SH-SY5Y (cell line): Measurements from ENCODE around the gene RDX.

Experiments
- GATA2 ChIP-seq: IDR thresholded peaks from 2 replicates; pipeline ENCODE4 v1.6.1; 2011; ENCODE audit warnings: mild to moderate bottlenecking, low read depth, low read length
- GATA3 ChIP-seq: IDR thresholded peaks from 2 replicates; pipeline ENCODE4 v1.6.1; 2011; ENCODE audit warnings: low read depth, mild to moderate bottlenecking, low read length, moderate library complexity

The RDX gene

GRCh38 chr11:110297076-110297725 lies 787 bp upstream of the RDX start:
- TF ChIP-seq GATA3 (no peak), GATA2 (no peak)

GRCh38 chr11:110295531-110296225 lies 736 bp downstream of the RDX start:
- TF ChIP-seq GATA2 (no peak), GATA3 (no peak)

- no peak for TF ChIP-seq GATA2
- no peak for TF ChIP-seq GATA3
These were observed 1.3 kb downstream of the RDX start for GRCh38 chr11:110295086-110295485.

GRCh38 chr11:110294509-110294908 lies 1.9 kb downstream of the RDX start:
- no peak for TF ChIP-seq GATA3

- TF ChIP-seq GATA3 (no peak), GATA2 (no peak)
These were observed 3.0 kb downstream of the RDX start for GRCh38 chr11:110293389-110293788.

GRCh38 chr11:110290591-110291334 lies 5.7 kb downstream of the RDX start:
- TF ChIP-seq GATA2 (no peak), GATA3 (no peak)

GRCh38 chr11:110289472-110289871 lies 6.9 kb downstream of the RDX start:
- no peak for TF ChIP-seq GATA3
- no peak for TF ChIP-seq GATA2

- no peak for TF ChIP-seq GATA2
- TF ChIP-seq GATA3, result no peak
These were observed 8.9 kb downstream of the RDX start for GRCh38 chr11:110287537-110287936.

GRCh38 chr11:110286298-110287040 lies 9.9 kb downstream of the RDX start:
- TF ChIP-seq GATA3, result no peak
- no peak for TF ChIP-seq GATA2

- TF ChIP-seq GATA3 (no peak), GATA2 (no peak)
These were observed 12.6 kb downstream of the RDX start for GRCh38 chr11:110283862-110284261.

- TF ChIP-seq GATA3 (no peak), GATA2 (no peak)
These were observed 16.5 kb downstream of the RDX start for GRCh38 chr11:110279881-110280280.

- TF ChIP-seq GATA2 (no peak), GATA3 (no peak)
These were observed 23.5 kb downstream of the RDX start for GRCh38 chr11:110272919-110273318.

- TF ChIP-seq GATA2 (no peak), GATA3 (no peak)
These were observed 26.4 kb downstream of the RDX start for GRCh38 chr11:110269996-110270395.

- TF ChIP-seq GATA2, result no peak
These were observed 28.0 kb downstream of the RDX start for GRCh38 chr11:110268441-110268840.
